Measurements from ENCODE around the gene FCN1. TPM values are rescaled to one million over a fixed set of nuclear protein-coding genes. Genes with fewer than 3 reads are reported as not detected.

Gene FCN1
- total and polyA plus RNA-seq, 10 of the 15 experiments (the other 5 are each of a cell fraction or from before 2014, with no cell fraction given), result 0.08 TPM; not detected in 9

- no peak for FAIRE-seq
- Histone ChIP-seq H3K4me1 (ENCODE audit: control insufficient read depth, insufficient read depth, low read length) (no peaks in the 10 kb centered on the region), H4K20me1 (ENCODE audit: control insufficient read depth, insufficient read depth) (no peaks in the 10 kb centered on the region), H3K36me3 (ENCODE audit: control insufficient read depth in 2 of 2, insufficient read depth in 2 of 2, low read length in 1 of 2) (no peaks in the 10 kb centered on the region), H3K27ac (ENCODE audit: control insufficient read depth, insufficient read depth) (no peak overlapping the region), H3K9me3 (replicated peaks; ENCODE audit: control insufficient read depth, insufficient read depth, low read length) (no peaks in the 10 kb centered on the region; the same call in 2 of the 3 replicates), H3K4me2 (ENCODE audit: control insufficient read depth, insufficient read depth) (no peak overlapping the region), H3K79me2 (ENCODE audit: control insufficient read depth, insufficient read depth, low read length) (no peaks in the 10 kb centered on the region), H3K27me3 (replicated peaks in 1 of 2; ENCODE audit: control insufficient read depth in 2 of 2, insufficient read depth in 2 of 2, low read length in 1 of 2) (no peaks in the 10 kb centered on the region), H3K9ac (ENCODE audit: control insufficient read depth, insufficient read depth, low read length) (no peak overlapping the region), H3K4me3 (no peak overlapping the region), H2AFZ (ENCODE audit: control insufficient read depth, low read depth, low read length) (no peak overlapping the region)
- ChIA-PET SMC1A (ENCODE audit: uncharacterized antibody, unreplicated experiment) (no interaction called here), POLR2A (no interaction called here), RAD21 (ENCODE audit: unreplicated experiment) (no interaction called here), CTCF (no interaction called here)
- BruUV-seq (replicated peaks), result no TSS peak
- in situ Hi-C loops (cut with MboI) (no loop called here), intact Hi-C loops (cut with micrococcal nuclease; ENCODE audit: unreplicated experiment) (no loop called here)
- WGBS (ENCODE audit: insufficient coverage, insufficient replicate concordance, low lambda C conversion rate, missing lambda C conversion rate), result 36% methylated on average over 9 of the region's 9 CpGs
- no peak for ATAC-seq
- no peak for TF ChIP-seq CEBPB (IDR thresholded peaks at IDR 0.05; ENCODE audit: borderline replicate concordance in 1 of 2, low read depth in 2 of 2, low read length in 2 of 2)
- no peak for TF ChIP-seq IKZF2 (IDR thresholded peaks at IDR 0.05)
- no peak for TF ChIP-seq SKIL (IDR thresholded peaks at IDR 0.05; ENCODE audit: low read depth, poor library complexity, severe bottlenecking)
- no peak for TF ChIP-seq EGR1 (IDR thresholded peaks at IDR 0.05; ENCODE audit: borderline replicate concordance in 1 of 2, low read depth in 2 of 2, low read length in 2 of 2)
- no peak for TF ChIP-seq STAT3 (IDR thresholded peaks at IDR 0.05; ENCODE audit: low read depth, low read length)
- no peak for TF ChIP-seq NBN (IDR thresholded peaks at IDR 0.05)
- no peak for TF ChIP-seq SMAD1 (IDR thresholded peaks at IDR 0.05; ENCODE audit: low read depth, partially characterized antibody)
- no peak for TF ChIP-seq CBX5 (IDR thresholded peaks at IDR 0.05; ENCODE audit: low read depth)
- no peak for TF ChIP-seq HDAC6 (IDR thresholded peaks at IDR 0.05; ENCODE audit: unreplicated experiment)
- no peak for TF ChIP-seq TCF7 (IDR thresholded peaks at IDR 0.05; ENCODE audit: borderline replicate concordance)
- no peak for TF ChIP-seq WRNIP1 (IDR thresholded peaks at IDR 0.05; ENCODE audit: borderline replicate concordance, low read depth, low read length)
- TF ChIP-seq NFYA (IDR thresholded peaks at IDR 0.05; ENCODE audit: borderline replicate concordance, low read depth, low read length), result no peak
- no peak for DNase-seq (ENCODE audit: low read depth, low spot score)
Observed at GRCh38 chr9:134959971-134960310, 42.2 kb upstream of the FCN1 start.

Data from GM12878 (cell line).